ENCODE data around the gene C2orf74. TPM values are rescaled to one million over a fixed set of nuclear protein-coding genes. Genes with fewer than 3 reads are reported as not detected.
"Not testable (repeated sequence)": the region's sequence is repeated elsewhere in the genome, so short reads cannot be mapped to it uniquely, and the experiment has no call there.

Gene C2orf74
- total RNA-seq, 1 donor from 2014 or later, result 18.3 TPM

GRCh38 chr2:61125798-61126197 lies 36.2 kb upstream of the C2orf74 start:
- no peaks in the 10 kb centered on the region for H3K36me3 ChIP-seq (ENCODE audit: control insufficient read depth, insufficient read depth, low read length)
- TF ChIP-seq CTCF (IDR thresholded peaks at IDR 0.05; ENCODE audit: insufficient read depth, low read length, poor library complexity, severe bottlenecking), result no peak
- no peaks in the 10 kb centered on the region for H3K27me3 ChIP-seq (ENCODE audit: control insufficient read depth, insufficient read depth, low read length)
- no peak for DNase-seq (ENCODE audit: low read depth)
- H3K4me3 ChIP-seq (ENCODE audit: low read depth, low read length), result no peak overlapping the region

- not testable (repeated sequence) for H3K4me3 ChIP-seq (ENCODE audit: low read depth, low read length); H3K36me3 ChIP-seq (ENCODE audit: control insufficient read depth, insufficient read depth, low read length); H3K27me3 ChIP-seq (ENCODE audit: control insufficient read depth, insufficient read depth, low read length); DNase-seq (ENCODE audit: low read depth)
Measured at GRCh38 chr2:61128122-61128521, 33.9 kb upstream of the C2orf74 start.

DNA sequence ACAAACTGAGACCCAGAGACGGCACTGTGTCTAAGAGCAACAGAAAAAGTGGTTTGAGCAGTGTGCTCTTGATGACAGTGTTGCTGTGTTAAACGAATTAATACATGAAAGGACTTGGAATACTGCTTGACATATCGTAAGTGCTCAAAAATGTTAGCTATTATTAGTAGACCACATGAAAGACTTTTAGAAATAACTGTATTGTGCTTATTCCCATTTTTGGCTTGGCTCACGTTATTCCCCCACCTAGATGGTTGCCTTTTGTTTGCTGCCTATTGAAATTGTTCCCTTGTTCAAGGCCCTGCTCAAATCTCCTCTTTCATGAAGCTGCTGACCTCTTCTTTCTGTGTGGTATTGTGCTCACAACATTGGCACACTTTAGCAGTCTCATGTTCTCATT lies 27.8 kb upstream of the C2orf74 start:
- H3K36me3 ChIP-seq (ENCODE audit: control insufficient read depth, insufficient read depth, low read length), result no peaks in the 10 kb centered on the region
- TF ChIP-seq CTCF (IDR thresholded peaks at IDR 0.05; ENCODE audit: insufficient read depth, low read length, poor library complexity, severe bottlenecking), result no peak
- no peak overlapping the region for H3K4me3 ChIP-seq (ENCODE audit: low read depth, low read length)
- no peaks in the 10 kb centered on the region for H3K27me3 ChIP-seq (ENCODE audit: control insufficient read depth, insufficient read depth, low read length)
- DNase-seq (ENCODE audit: low read depth), result no peak

- Histone ChIP-seq H3K36me3 (ENCODE audit: control insufficient read depth, insufficient read depth, low read length) (no peaks in the 10 kb centered on the region), H3K4me3 (ENCODE audit: low read depth, low read length) (no peak overlapping the region), H3K27me3 (ENCODE audit: control insufficient read depth, insufficient read depth, low read length) (no peaks in the 10 kb centered on the region)
- no peak for DNase-seq (ENCODE audit: low read depth)
- TF ChIP-seq CTCF (IDR thresholded peaks at IDR 0.05; ENCODE audit: insufficient read depth, low read length, poor library complexity, severe bottlenecking), result no peak
Measured at GRCh38 chr2:61135510-61135909, 26.5 kb upstream of the C2orf74 start.

- Histone ChIP-seq H3K27me3 (ENCODE audit: control insufficient read depth, insufficient read depth, low read length) (no peaks in the 10 kb centered on the region), H3K36me3 (ENCODE audit: control insufficient read depth, insufficient read depth, low read length) (no peaks in the 10 kb centered on the region), H3K4me3 (ENCODE audit: low read depth, low read length) (no peak overlapping the region)
- no peak for DNase-seq (ENCODE audit: low read depth)
- TF ChIP-seq CTCF (IDR thresholded peaks at IDR 0.05; ENCODE audit: insufficient read depth, low read length, poor library complexity, severe bottlenecking), result no peak
Measured at GRCh38 chr2:61138859-61139258, 23.1 kb upstream of the C2orf74 start.

DNA sequence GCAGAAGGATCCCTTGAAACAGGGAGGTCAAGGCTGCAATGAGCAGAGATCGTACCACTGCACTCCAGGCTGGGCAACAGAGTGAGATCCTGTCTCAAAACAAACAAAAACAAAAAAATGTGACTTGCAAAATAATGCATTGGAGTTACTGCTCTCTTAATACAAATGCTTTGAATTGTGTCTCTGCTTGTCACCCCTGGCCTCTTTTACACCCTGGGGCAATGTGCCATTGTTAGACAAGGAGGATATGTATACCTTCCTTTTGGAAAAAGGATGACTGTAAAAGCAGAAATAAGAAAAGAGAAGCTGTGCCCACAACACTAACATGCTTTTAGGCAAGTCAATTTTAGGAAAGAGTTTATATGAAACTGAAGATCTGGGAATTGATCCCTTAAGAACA lies 20.8 kb upstream of the C2orf74 start:
- no peak overlapping the region for H3K4me3 ChIP-seq (ENCODE audit: low read depth, low read length)
- H3K27me3 ChIP-seq (ENCODE audit: control insufficient read depth, insufficient read depth, low read length), result no peaks in the 10 kb centered on the region
- no peaks in the 10 kb centered on the region for H3K36me3 ChIP-seq (ENCODE audit: control insufficient read depth, insufficient read depth, low read length)
- no peak for TF ChIP-seq CTCF (IDR thresholded peaks at IDR 0.05; ENCODE audit: insufficient read depth, low read length, poor library complexity, severe bottlenecking)
- no peak for DNase-seq (ENCODE audit: low read depth)

All from kidney epithelial cell (primary cell).